GM19099 (cell line): ENCODE data around the gene GPRC5B.

Experiments
- POLR2A ChIP-seq: IDR thresholded peaks from 3 replicates; pipeline ENCODE4 v1.6.1; 2011; ENCODE audit warnings: low read depth; ENCODE audit not compliant: insufficient read length; ENCODE audit errors: extremely low read depth

The GPRC5B gene

DNA sequence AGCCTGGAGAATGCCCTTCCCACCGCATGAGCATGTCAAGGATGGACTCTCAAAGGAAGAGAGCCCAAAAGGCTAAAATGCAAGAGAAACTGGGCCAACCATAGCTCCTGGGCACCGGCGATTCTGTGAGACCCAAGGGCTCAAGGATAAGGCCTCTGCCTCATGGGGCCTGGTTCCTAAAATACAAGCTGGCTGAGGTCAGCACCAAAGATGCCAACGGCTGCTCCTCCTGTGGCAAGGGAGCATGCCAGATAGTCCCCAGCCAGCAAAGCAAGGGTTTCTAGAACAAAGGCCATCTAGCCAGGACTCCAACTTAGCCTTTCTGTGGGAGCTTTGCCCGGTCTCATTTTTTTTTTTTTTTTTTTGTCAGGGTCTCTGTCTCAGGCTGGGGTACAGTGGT lies 20.1 kb downstream of the GPRC5B start:
- TF ChIP-seq POLR2A = no peak

GRCh38 chr16:19863990-19864389 lies 20.7 kb downstream of the GPRC5B start:
- no peak for TF ChIP-seq POLR2A

DNA sequence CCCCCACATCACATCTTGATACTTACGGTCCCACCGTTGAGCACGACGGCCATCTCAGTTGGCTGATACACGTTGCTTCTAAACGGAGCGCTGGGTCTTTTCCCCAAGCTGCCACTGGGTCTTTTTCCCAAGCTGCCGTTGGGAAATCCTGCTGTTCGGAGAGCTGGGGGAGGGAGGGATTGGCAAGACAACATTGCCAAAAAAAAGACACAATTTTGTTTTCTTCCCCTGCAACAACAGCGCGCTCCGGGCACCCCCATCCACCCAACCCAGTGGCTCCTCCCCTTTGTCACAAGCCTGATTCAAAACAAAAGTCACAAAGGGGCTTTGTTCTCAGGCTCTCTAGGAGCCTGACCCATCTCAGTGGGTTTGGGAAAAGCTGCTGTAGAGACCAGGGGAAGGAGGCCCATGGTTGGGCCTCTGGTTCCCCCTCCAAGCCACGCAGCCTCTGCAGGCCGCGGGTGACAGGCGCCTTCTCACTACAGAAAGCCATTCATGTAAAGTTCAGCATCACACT lies 22.8 kb downstream of the GPRC5B start:
- TF ChIP-seq POLR2A = no peak

- no peak for TF ChIP-seq POLR2A
Observed at GRCh38 chr16:19861133-19861532, 23.5 kb downstream of the GPRC5B start.

- TF ChIP-seq POLR2A = no peak
Observed at GRCh38 chr16:19860166-19861041, 24.2 kb downstream of the GPRC5B start.

GRCh38 chr16:19859603-19860002 lies 25.0 kb downstream of the GPRC5B start:
- TF ChIP-seq POLR2A = no peak

GRCh38 chr16:19859166-19859565 lies 25.5 kb downstream of the GPRC5B start:
- TF ChIP-seq POLR2A = no peak

- TF ChIP-seq POLR2A = no peak
Observed at GRCh38 chr16:19858340-19859018, 26.2 kb downstream of the GPRC5B start.

DNA sequence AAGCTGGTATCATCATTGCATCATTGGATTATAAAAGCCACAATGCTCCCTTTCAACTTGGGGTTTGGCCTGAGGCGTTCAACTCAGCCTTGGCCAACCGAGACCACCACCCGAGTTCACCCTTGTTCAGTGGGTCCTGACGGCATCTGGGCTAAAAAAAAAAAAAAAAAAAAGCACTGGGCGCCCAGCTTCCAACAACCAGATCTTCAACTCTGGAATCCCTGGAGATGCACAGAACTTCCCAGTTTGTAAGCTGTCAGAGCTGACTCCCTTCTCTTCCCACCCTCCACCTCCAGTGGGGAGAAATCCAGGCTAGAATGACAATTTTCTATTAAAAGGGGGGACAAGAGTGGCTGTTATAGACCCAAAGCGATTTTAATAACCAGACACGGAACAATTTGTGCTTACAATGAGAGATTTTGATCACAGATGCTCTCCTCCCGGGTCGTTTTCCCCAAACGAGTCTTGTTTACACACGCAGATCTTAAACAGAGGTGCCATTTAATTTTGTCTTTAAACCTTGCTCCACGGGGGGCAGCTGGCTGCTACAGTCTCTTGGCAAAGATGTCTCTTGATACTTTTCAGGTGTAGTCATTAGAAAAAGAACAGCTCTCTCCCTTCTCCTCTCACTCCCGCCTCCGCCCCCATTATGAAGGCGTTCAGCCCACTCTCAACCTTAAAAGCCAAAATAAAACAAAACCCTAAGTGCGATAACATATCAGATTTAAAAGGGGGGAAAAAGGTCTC lies 26.9 kb downstream of the GPRC5B start:
- no peak for TF ChIP-seq POLR2A

GRCh38 chr16:19856120-19856519 lies 28.5 kb downstream of the GPRC5B start:
- no peak for TF ChIP-seq POLR2A

GRCh38 chr16:19854543-19854876 lies 30.1 kb downstream of the GPRC5B start:
- no peak for TF ChIP-seq POLR2A

- no peak for TF ChIP-seq POLR2A
Observed at GRCh38 chr16:19853742-19854542, 30.7 kb downstream of the GPRC5B start.

- TF ChIP-seq POLR2A = no peak
Observed at GRCh38 chr16:19853132-19853741, 31.4 kb downstream of the GPRC5B start.

- no peak for TF ChIP-seq POLR2A
Observed at GRCh38 chr16:19851476-19851875, 33.2 kb downstream of the GPRC5B start.
